Keratinocyte (primary cell): Measurements from ENCODE around the gene TBC1D4. TPM values are rescaled to one million over a fixed set of nuclear protein-coding genes. Genes with fewer than 3 reads are reported as not detected.

Experiments
- DNase-seq: peaks from one replicate; pipeline ENCODE4 v3.0.0-alpha.2; 2011; ENCODE audit warnings: low read depth, missing footprints, low spot score
- FAIRE-seq: peaks from 2 replicates; lab custom pipeline; 2011; peaks lifted over from hg19 to GRCh38; lab: Jason Lieb, UNC
- H2AFZ ChIP-seq: 2 replicates; pipeline ENCODE4 v1.6.0; 2012; ENCODE audit warnings: low read length, control low read depth, inconsistent platforms; ENCODE audit not compliant: control insufficient read depth
- H3K27ac ChIP-seq: 2 replicates; pipeline ENCODE4 v1.5.1; 2011; ENCODE audit warnings: low read length; ENCODE audit not compliant: control insufficient read depth, insufficient read depth
- H3K27me3 ChIP-seq: 3 replicates; pipeline ENCODE4 v1.6.0; 2011; ENCODE audit warnings: low read length; ENCODE audit not compliant: control insufficient read depth, insufficient read depth; ENCODE audit errors: extremely low read depth
- H3K36me3 ChIP-seq, 2 experiments: 2 replicates in 1 of 2; 3 replicates in 1 of 2; pipeline ENCODE4 v1.5.1; 2011; ENCODE audit warnings: low read length in 2 of 2, mild to moderate bottlenecking in 1 of 2; ENCODE audit not compliant: control insufficient read depth in 2 of 2, insufficient read depth in 2 of 2; ENCODE audit errors: extremely low read depth in 1 of 2
- H3K4me1 ChIP-seq: 3 replicates; pipeline ENCODE4 v1.5.1; 2011; ENCODE audit warnings: low read length; ENCODE audit not compliant: control insufficient read depth, insufficient read depth; ENCODE audit errors: extremely low read depth
- H3K4me2 ChIP-seq: 3 replicates; pipeline ENCODE4 v1.6.0; 2011; ENCODE audit warnings: low read depth, low read length; ENCODE audit not compliant: control insufficient read depth, insufficient read depth; ENCODE audit errors: extremely low read depth
- H3K4me3 ChIP-seq, 3 experiments: fragments of 200-600 bp in 1 of 3; sonication (generic) in 1 of 3; 2 replicates in 2 of 3; 3 replicates in 1 of 3; pipeline ENCODE4 v1.5.1; 2011 to 2016; ENCODE audit warnings: low read length in 3 of 3, mild to moderate bottlenecking in 3 of 3, control low read depth in 2 of 3, inconsistent platforms in 1 of 3, low read depth in 1 of 3, mixed read lengths in 1 of 3, mixed run types in 1 of 3, moderate library complexity in 1 of 3; ENCODE audit not compliant: control insufficient read depth in 2 of 3, insufficient read depth in 2 of 3; ENCODE audit errors: extremely low read depth in 1 of 3
- H3K79me2 ChIP-seq: 2 replicates; pipeline ENCODE4 v1.6.0; 2012; ENCODE audit warnings: low read length; ENCODE audit not compliant: control insufficient read depth, insufficient read depth
- H3K9ac ChIP-seq: 3 replicates; pipeline ENCODE4 v1.6.0; 2011; ENCODE audit warnings: low read length; ENCODE audit not compliant: control insufficient read depth, insufficient read depth; ENCODE audit errors: extremely low read depth
- H3K9me1 ChIP-seq: 3 replicates; pipeline ENCODE4 v1.6.0; 2011; ENCODE audit warnings: low read length; ENCODE audit not compliant: control insufficient read depth, insufficient read depth; ENCODE audit errors: extremely low read depth
- H3K9me3 ChIP-seq: 2 replicates; pipeline ENCODE4 v1.5.1; 2012; ENCODE audit warnings: low read depth, low read length; ENCODE audit not compliant: control insufficient read depth
- H4K20me1 ChIP-seq: 3 replicates; pipeline ENCODE4 v1.6.0; 2011; ENCODE audit warnings: low read length; ENCODE audit not compliant: control insufficient read depth, insufficient read depth; ENCODE audit errors: extremely low read depth
- EZH2 ChIP-seq: IDR thresholded peaks from one replicate; pipeline ENCODE4 v1.6.1; 2012; ENCODE audit warnings: inconsistent platforms, mild to moderate bottlenecking, low read length, moderate library complexity
- dilution Hi-C: fragments of 300-500 bp; cut with MboI; formaldehyde crosslinking; loops from one replicate; pipeline ENCODE4 v1.7.0; 2020; ENCODE audit warnings: low sequenced_read_pairs; ENCODE audit not compliant: extremely low pct_ligation_motif_present
- polyA plus RNA-seq, 5 experiments: library from polyadenylated mRNA; depleted of rRNA in 3 of 5; stranded (reverse) in 3 of 5; stranded (forward) in 1 of 5; unstranded in 1 of 5; fragments of >200 nt; gene quantifications; 1 replicate in 1 of 5; 2 replicates in 3 of 5; 3 replicates in 1 of 5; pipeline versions ENCODE4 v1.2.1 to v1.2.3, GENCODE V29; 2011 to 2012; ENCODE audit warnings: missing spikeins in 2 of 5, low read depth in 1 of 5, low replicate concordance in 1 of 5
- TF ChIP-seq, protein P1 (sequence below), 3 experiments: IDR thresholded peaks in 1 of 3; conservative IDR thresholded peaks in 1 of 3; optimal IDR thresholded peaks in 1 of 3; 2 replicates in 2 of 3; 3 replicates in 1 of 3; pipeline versions ENCODE3 to v1.5.1; 2011; ENCODE audit warnings: low read length in 3 of 3, mild to moderate bottlenecking in 3 of 3, moderate library complexity in 2 of 3, control low read depth in 1 of 3, inconsistent platforms in 1 of 3; ENCODE audit not compliant: insufficient read depth in 2 of 3; ENCODE audit errors: extremely low read depth in 1 of 3

TBC1D4 gene
- polyA plus RNA-seq, 1 donor (not counting 4 experiments of a cell fraction or from before 2014, with no cell fraction given) = 14.2 TPM

DNA sequence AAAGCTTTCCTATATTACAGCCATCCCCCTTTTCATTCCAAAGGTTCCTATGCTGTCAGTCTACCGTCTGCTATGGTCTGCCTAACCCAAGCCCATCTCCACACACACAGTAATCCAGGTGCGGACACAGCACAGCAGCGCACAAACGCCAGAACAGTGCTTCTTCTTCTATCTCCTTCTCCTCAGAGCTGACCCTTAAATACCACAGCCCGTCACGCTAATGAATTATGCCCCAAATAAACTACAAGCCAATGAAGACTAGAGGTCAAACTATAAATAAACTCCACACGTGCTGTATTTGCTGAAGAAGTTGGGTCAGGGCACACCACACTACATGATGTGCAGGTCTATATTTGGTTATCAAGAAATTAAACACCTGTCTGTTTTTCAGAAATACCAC lies 71.8 kb downstream of the TBC1D4 start:
- no peak for TF ChIP-seq EZH2
- TF ChIP-seq, protein P1, sequence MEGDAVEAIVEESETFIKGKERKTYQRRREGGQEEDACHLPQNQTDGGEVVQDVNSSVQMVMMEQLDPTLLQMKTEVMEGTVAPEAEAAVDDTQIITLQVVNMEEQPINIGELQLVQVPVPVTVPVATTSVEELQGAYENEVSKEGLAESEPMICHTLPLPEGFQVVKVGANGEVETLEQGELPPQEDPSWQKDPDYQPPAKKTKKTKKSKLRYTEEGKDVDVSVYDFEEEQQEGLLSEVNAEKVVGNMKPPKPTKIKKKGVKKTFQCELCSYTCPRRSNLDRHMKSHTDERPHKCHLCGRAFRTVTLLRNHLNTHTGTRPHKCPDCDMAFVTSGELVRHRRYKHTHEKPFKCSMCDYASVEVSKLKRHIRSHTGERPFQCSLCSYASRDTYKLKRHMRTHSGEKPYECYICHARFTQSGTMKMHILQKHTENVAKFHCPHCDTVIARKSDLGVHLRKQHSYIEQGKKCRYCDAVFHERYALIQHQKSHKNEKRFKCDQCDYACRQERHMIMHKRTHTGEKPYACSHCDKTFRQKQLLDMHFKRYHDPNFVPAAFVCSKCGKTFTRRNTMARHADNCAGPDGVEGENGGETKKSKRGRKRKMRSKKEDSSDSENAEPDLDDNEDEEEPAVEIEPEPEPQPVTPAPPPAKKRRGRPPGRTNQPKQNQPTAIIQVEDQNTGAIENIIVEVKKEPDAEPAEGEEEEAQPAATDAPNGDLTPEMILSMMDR (optimal IDR thresholded peaks at IDR 0.05 in 1 of 3, IDR thresholded peaks at IDR 0.05 in 1 of 3, conservative IDR thresholded peaks at IDR 0.05 in 1 of 3; ENCODE audit: extremely low read depth in 1 of 3, insufficient read depth in 2 of 3, low read length in 3 of 3) = no peak
- Histone ChIP-seq H3K9me3 (no peaks in the 10 kb centered on the region), H3K4me1 (no peaks in the 10 kb centered on the region), H3K4me2 (no peak overlapping the region), H4K20me1 (no peaks in the 10 kb centered on the region), H3K36me3 (no peaks in the 10 kb centered on the region), H3K79me2 (peaks cover 10% of the 10 kb centered on the region), H3K27ac (no peak overlapping the region), H3K9me1 (no peaks in the 10 kb centered on the region), H3K9ac (no peak overlapping the region), H3K27me3 (no peaks in the 10 kb centered on the region), H2AFZ (no peak overlapping the region), H3K4me3 (no peak overlapping the region)
- dilution Hi-C loops = no loop called here
- FAIRE-seq (no peak), DNase-seq (no peak)

DNA sequence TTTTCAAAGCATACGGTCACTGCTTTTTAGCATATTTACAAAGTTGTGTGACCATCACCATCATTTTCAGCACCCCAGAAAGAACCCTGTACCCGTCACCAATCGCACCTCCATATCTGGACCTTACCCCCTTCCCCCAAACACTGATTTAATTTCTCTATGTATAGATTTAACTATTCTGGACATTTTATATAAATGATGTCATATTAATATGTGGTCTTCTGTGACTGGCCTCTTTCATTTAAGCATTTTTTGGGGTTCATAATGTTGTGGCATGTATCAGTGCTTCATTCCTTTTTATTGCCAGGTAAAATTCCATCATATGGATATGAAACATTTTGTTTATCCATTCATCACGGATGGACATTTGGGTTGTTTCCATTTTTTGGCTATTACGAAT lies 74.0 kb downstream of the TBC1D4 start:
- FAIRE-seq = no peak

More for the DNA sequence above, 74.0 kb downstream of the TBC1D4 start:
- no peak for DNase-seq
- Histone ChIP-seq H3K9me1 (no peaks in the 10 kb centered on the region), H2AFZ (no peak overlapping the region), H4K20me1 (no peaks in the 10 kb centered on the region), H3K4me2 (no peak overlapping the region), H3K9me3 (no peaks in the 10 kb centered on the region), H3K79me2 (peaks cover 6% of the 10 kb centered on the region), H3K9ac (no peak overlapping the region), H3K36me3 (no peaks in the 10 kb centered on the region), H3K27me3 (no peaks in the 10 kb centered on the region), H3K4me1 (no peaks in the 10 kb centered on the region), H3K27ac (no peak overlapping the region), H3K4me3 (no peak overlapping the region)
- TF ChIP-seq, protein P1 (optimal IDR thresholded peaks at IDR 0.05 in 1 of 3, IDR thresholded peaks at IDR 0.05 in 1 of 3, conservative IDR thresholded peaks at IDR 0.05 in 1 of 3; ENCODE audit: extremely low read depth in 1 of 3, insufficient read depth in 2 of 3, low read length in 3 of 3) = no peak
- TF ChIP-seq EZH2 = no peak
- dilution Hi-C loops = no loop called here
